GM18511 (cell line): ENCODE results near the gene LRRC10B.

Experiments used
- ATAC-seq: cut with Tn5 transposase; IDR thresholded peaks from one replicate; pipeline ENCODE4 v1.9.1; 2021; ENCODE audit warnings: mild to moderate bottlenecking, moderate library complexity; ENCODE audit not compliant: unreplicated experiment

LRRC10B gene

DNA sequence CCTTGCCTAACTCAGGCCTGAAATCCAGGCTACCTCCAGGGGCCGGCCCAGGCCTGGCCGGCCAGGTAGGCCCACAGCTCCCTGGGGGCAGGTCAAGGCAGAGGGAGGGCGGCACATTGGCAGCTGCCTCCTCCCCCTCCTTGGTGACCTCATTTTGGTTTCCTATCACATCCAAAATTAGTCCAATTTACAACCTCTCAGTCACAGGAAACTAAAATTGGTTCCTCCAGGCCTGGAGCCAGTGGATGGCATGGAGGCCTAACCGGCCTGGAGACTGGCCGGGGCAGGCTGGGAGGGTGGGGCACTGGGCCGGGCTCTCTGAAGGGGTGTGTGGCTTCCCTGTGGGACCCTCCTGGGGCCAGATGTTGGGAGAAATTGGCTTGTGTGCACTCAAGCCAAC lies 35.9 kb downstream of the LRRC10B start:
- no peak for ATAC-seq

- no peak for ATAC-seq
Measured at GRCh38 chr11:61545341-61545740, 36.8 kb downstream of the LRRC10B start.

- ATAC-seq = no peak
Measured at GRCh38 chr11:61545921-61546320, 37.4 kb downstream of the LRRC10B start.

DNA sequence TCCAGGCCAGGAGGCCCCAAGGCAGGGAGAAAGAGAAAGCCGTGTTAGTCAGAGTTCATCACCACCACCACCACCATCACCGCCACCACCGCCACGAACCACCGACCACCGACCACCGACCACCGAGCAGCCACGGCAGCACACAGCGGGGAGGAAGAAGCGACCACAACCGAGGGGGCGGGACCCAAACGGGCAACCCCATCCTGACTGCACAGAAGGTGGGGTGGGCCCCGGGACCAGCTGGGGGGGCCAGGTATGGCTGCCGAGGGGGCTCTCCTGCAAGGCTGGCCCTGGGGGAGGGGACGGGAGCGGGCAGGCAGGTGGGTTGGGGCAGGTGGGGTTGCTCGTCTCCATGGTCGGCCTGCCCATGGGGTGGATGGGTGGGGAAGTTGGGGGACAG lies 38.1 kb downstream of the LRRC10B start:
- no peak for ATAC-seq

DNA sequence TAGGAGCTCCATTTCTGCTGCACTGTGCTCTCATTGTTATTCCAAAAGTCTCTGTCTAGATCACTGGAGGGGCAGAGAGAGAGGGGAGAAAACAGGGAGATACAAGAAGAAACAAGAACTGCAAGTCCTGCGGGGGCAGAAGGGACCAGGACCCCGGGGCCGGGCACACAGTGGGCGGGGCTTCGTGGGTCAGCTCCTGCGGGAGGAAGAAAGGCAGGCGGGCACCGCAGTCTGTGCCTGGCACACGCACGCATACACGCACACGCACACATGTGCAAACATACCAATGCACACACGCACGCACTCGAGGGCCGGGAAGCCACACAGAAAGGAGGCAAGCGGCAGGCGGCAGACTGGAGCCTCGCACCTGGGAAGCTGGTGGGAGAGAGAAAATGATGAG lies 38.7 kb downstream of the LRRC10B start:
- no peak for ATAC-seq

DNA sequence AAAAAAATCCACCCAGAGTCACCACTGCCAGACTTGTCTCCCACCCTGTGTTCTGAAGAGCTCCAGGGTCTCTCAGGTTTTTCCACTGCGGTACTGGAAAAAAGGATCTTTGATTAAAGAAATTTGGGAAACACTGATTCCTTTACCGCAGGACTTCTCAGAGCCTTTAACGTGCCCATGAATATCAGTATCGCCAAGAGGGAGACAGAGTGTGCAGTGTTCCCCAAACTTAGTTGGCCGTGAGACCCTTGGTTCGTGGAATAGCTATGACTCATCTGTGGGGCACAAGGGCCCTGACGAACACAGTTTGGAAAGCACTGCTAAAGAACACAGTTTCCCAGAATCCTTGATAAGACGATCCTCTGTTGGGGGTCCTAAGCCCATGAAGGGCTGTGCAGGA lies 40.6 kb downstream of the LRRC10B start:
- no peak for ATAC-seq

DNA sequence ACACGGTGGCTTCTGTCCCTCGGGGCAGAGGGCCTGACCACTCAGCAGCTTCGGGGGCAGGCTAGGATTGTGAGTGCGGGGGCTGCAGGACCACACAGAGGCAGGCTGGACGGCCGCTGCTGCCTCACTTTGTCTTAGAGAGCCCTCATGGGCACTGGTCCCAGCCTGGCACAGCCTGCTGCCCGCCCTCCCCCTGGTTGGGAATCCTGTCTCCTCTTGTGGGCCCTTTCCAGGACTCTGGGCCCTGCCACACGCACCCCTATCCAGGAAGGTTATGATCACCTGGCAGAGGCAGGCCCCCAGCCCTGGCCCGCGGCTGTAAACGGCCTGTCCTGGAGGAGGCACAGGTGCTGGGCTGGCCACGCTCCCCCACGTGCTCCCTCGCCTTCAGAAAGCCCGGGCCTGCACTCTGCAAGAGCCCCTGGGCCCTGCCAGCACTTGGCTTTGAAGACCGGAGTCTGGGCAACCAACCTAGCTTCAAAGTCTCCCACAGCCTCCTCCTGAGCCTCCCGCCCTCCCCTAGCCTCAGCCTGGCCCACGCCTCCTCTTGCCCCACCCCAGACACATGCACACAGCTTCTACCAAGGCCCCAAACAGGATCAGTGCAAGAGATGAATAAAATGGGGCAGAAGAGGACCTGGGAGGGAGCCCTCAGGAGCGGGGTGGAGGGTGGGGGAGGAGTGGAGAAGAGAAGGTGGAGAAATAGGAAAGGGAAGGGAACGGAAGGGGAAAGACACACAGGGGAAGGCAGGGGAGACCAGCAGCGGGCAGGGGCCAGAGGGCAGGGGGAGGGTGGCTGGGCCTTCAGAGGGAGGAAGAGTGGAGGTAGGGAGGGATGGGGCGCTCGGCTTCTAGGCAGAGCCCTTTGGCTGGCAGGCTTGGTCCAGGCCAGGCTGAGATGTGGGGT lies 41.4 kb downstream of the LRRC10B start:
- ATAC-seq = no peak

- ATAC-seq = no peak
Measured at GRCh38 chr11:61550665-61551227, 42.2 kb downstream of the LRRC10B start.

- ATAC-seq = no peak
Measured at GRCh38 chr11:61551634-61552033, 43.1 kb downstream of the LRRC10B start.

DNA sequence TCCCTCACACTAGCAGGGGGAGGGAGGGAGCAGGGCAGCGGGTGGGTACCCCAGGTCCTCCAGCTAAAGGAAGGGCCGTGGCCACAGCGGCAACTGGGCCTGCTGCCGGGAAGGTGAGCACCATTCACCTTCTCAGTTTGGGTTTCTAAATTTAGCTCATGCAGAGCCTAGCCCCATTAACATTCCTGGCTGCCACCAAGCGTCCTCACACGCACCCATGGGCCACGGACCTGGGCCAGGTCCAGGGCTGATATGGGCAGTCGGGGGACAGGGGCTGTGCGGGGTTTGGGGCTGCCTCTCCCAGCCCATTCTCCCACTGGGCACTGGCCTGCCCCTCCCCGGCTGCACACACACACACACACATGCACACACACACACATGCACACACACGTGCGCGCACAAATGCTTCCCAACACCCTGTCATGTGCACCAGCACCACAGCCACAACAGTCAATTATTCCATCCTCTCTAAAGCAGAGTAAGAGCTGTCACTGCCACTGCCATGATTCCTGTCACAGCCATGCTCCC lies 43.6 kb downstream of the LRRC10B start:
- ATAC-seq = no peak

DNA sequence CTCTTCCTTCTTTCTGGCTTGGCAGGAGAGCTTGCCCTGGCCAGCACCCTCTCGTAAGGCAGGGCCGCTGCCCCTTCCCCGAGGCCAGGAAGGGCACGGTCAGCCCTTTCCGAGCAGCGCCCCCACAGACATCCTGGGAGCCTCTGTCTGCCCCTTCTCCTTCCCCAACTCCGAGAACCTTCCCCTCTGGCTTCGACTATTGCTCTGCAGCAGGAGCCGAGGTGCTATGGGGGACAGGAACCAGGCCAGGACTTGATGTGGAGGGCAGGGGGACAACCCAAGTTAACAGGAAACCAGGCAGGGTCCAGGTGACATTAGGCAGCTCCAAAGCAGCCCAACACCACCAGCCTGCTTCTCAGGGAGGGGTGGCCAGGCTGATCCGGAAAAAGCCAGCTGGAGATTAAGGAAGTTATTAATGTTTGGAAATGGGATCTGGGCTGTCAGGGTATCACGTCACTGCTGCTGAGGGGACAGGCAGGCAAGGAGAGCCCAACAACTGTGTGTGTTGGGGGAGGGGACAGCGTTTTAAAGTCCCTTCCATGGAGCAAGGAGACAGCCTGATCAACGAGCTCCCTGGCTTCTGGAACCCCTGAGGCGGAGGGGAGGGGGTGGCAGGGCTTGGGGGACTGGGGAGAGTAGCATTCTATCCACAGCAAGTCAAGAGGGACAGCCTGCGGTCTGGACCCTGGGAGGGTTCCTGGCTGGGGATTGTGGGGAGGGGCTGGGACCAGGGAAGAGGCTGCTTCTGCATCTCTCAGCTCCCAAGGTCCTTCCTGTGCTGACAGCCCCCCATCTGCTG lies 45.0 kb downstream of the LRRC10B start:
- ATAC-seq = no peak

GRCh38 chr11:61554172-61554988 lies 45.8 kb downstream of the LRRC10B start:
- no peak for ATAC-seq

DNA sequence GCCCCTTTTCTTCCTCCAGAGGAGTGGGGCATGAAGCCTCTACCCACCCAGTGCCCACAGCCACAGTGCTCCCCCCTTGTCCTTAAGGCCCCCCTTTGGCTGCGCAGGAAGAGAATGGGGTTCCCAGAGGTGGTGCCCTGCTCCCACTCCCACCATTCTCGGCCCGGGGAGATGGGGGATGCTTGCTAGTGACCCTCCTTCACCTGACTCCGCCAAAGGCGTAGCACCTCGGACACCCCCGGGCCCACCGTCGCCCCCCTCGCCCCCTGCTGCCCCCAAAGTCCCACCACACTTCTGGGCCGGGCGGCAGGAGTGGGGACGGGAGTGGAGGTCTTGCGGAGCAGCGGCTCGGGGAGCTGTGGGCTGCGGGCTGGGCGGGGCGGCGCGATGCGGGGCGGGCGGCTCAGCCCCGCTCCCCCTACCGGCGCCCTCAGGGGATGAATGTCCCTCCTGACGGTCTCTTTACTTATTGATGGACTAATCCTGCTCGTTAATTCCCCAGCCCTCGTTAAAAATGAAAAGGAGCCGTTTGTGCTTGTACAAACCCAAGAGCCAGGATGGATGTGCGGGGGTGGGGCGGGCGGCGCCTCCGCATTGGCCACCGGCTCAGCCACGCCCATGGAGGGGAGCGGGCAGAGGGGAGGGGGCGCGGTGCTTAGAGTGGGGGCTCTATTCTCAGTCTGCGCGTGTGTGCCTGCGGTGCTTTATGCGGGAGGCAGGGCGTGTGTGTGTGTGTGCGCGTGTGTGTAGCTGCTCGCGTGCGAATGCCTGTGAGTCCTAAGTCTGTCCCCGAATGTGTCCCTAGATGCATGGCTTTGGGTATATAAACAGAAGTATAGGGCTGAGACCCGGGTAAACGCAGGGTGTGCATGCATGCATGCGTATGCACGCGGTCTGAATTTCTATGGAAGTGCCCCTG lies 46.8 kb downstream of the LRRC10B start:
- no peak for ATAC-seq

GRCh38 chr11:61555978-61556377 lies 47.4 kb downstream of the LRRC10B start:
- ATAC-seq = no peak

DNA sequence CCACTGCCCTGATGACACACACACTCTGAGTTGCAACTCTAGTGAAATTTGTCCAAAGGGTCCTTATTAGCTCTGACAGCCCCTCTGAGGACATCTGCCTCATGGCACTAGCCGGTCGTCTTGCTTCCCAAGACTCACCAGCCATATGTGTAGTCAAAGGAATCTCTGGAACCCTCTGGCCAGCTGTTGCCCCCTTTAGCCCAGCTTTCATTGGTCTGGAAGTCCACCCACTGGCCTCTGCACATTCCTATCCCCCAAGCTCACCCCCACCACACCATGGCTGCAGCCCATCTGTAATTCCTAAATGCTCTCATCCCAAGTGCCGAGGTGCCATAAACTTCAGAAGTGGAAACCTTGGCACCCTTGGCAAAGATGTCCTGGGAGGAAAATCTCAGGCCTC lies 48.1 kb downstream of the LRRC10B start:
- no peak for ATAC-seq
